SK-N-SH (cell line): ENCODE measurements around the gene CRELD2.

ENCODE experiments used
- CTCF ChIP-seq: fragments of 200-600 bp; sonication (generic); IDR thresholded peaks from 2 replicates; pipeline ENCODE4 v1.6.1; 2017; ENCODE audit warnings: antibody characterized with exemption, mild to moderate bottlenecking, moderate library complexity
- POLR2AphosphoS5 ChIP-seq: IDR thresholded peaks from 2 replicates; pipeline ENCODE4 v1.6.1; 2012; ENCODE audit warnings: low read depth, low read length
- TAF1 ChIP-seq: IDR thresholded peaks from 2 replicates; pipeline ENCODE4 v1.6.1; 2012; ENCODE audit warnings: low read depth, mild to moderate bottlenecking, low read length, moderate library complexity, borderline replicate concordance

GRCh38 chr22:49917974-49918910 is at the start of gene CRELD2, which contains the start of gene ALG12:
- TF ChIP-seq CTCF: no peak
- TF ChIP-seq TAF1: 0 out of 2 replicates have a peak, but pooled peaks have one; percentile 31
- TF ChIP-seq POLR2AphosphoS5: no peak
